ENCODE results near the gene MED13. TPM values are rescaled to one million over a fixed set of nuclear protein-coding genes. Genes with fewer than 3 reads are reported as not detected.
"Not testable (repeated sequence)": the region's sequence is repeated elsewhere in the genome, so short reads cannot be mapped to it uniquely, and the experiment has no call there.

The MED13 gene
- total RNA-seq, 1 experiment from 2014 or later = 31.5 TPM

DNA sequence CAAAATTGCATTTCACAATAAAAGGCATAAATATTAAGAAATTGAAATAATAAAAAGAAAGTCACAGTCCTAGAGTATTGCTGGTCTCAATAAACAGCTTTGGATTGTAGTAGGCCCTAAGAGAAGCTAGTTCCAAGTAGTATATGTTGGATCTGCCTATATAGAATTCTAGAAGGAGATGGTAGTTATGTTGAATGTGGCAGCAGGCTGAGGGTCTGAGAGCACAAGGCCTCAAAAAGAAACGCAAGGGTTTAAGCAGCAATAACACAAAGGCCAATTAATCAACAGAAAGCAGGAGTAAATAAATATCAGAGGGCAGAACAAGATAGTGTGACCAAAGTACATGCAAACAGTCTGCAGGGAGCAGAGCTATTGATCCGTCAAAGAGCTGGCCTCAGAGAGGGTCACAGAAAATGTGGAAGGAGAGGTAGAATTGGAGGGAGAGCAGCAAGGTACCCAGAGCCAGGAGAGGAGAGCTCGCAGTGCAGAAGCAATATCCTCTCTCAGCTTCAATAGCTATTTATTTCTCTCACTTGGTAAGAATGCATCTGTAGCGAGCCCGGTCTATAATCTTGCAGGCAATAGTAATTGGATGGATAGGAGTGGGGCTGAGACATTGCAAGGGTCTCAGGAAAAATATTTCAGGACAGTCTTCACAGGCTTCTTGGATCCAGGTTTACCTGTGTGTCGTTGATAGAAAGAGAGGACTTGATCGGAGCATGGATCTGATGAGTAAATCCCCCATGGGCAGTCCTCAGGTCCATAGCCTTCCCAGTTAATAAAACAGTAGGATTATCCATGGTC, 25.1 kb upstream of the MED13 start:
- no peak for DNase-seq (ENCODE audit: low spot score)

DNA sequence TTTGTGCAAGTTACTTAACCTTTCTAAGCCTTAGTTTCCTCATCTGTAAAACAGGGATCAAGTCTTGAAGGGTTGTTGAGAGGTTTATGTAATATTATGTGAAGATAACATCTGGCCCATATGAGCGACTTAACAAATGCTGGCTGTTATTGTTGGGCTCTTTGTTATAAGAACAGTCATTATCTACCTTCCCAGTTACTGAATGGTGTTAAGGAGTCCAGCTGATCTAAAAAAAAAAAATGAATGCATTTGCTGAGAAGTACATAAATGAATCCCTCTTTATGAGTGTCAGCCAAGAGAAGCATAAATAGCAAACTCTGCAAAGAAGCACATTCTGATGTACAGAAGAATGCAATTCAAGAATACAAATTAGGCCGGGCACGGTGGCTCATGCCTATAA, 24.3 kb upstream of the MED13 start:
- DNase-seq (ENCODE audit: low spot score) = no peak

DNA sequence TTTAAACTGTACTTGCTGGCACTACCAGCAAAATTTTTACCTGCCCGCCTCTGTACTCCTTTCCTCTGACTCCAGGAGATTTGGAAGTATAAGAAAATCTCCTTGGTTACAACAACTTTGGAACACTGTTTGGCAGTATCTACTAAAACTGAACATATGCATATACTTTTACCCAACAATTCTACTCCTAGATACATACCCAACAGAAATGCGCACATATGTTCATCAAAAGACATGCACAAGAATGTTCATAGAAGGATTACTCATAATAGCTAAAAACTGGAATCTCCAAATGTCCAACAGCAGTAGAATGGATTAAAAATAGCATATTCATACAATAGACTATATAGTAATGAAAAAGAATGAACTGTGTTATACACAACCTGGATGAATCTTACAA, 21.7 kb upstream of the MED13 start:
- no peak for DNase-seq (ENCODE audit: low spot score)

DNA sequence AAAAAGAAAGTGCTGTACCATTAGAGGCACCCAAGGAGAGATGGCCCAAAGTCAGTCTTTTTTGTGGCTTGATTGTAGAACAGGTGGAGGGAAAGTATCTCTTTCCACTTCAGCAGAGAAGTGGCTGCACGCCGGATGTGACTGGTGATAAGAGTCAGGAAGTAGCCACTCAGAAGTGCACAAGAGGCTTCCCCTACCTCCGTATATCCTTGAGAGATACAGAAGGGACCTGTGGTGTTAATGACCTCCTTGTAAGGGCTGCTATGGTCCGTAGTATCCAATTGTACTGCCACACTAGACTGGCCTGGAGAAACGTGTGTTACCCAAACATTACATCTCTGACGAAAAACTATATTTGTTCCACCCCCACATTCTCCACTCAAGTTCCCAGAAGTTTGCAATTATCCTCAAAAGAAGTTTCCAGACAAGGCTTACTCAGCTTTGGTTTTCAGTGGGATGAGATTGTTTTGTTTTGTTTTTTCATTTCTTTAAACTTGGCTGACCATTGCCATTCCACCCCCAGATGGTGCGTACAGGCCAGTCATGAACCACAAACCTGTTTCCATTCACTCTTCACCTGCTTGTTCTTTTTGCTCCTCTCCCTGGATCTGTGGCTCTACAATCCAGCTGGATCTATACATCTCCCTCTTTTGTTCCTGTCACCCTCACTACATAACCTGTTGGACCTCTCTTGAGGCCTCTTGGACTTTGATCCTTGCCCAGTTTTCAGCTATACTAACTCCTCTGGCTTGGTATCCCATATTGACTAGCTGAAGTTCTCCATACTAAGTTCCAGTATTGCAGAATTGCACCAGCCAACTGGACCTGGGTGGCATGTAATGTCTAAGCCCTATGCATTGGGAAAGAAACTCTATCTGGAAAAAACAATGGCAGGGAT, 20.7 kb upstream of the MED13 start:
- no peak for DNase-seq (ENCODE audit: low spot score)

DNA sequence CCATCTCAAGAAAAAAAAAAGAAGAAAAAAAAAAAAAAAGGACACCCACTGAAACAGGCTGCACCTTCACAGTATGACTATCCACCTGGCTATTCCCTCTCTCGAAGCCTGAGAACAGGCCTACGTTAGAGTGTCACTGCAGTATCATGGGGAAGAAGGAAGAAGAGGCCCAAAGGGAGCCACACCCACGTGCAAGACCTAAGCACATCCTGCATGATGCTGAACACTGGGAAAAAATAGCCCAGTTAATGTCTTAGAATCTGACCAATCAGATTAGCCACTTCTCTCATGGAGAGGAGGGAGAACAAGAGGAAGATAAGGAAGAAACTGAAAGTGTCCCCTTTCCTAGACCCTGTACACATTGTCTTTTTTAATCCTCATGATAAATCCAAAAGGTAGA, 19.5 kb upstream of the MED13 start:
- DNase-seq (ENCODE audit: low spot score) = no peak

DNA sequence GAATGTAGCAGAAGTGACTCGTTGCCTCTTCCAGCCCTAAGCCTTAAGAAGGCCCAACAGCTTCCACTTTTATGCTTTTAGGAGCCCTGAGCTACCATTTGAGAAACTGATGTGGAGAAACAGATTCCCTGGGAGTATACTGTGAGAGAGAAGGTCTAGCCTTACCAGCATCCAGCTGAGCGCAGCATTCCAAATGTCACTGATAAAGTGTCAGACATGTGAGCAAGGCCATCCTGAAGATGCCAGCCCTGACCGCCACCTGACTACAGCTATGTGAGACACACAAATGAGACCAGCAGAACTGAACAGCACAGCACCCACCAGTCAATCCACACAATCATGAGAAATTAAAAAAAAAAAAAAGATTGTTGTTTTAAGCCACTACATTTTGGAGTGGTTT, 18.6 kb upstream of the MED13 start:
- no peak for DNase-seq (ENCODE audit: low spot score)

DNA sequence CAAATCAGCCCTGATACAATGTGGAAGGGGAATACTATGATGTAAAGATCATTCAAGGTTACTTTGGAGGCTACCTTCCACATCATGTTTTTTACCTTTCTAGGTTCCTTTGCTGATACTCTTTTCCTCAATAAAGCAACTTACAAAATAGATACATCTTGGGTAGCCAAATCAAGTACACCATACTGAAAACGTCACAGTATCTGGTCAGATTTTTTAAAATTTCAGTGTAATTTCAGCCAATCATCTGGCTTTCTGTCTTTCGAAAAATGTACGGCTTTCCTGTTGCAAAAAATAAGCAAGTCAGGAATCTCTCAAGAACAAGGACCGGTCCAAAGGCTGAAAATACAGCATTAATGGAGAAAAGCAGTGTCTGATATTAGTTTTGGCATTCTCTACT, 15.6 kb upstream of the MED13 start:
- DNase-seq (ENCODE audit: low spot score) = no peak

DNA sequence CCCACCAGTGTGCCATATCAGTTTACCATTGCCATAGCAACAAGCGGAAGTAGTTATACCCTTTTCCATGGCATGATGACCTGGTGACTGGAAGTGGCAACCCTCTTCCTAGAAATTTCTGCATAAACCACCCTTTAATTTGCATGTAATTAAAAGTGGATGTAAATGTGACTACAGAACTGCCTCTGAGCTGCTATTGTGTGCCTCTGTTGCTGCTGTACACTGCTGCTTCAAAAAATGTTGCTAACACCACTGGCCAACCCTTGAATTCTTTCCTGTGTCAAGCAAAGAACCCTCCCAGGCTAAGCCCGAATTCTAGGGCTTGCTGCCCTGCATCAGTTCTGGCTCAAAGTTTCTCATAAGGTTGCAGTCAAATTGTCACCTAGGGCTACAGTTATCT, 12.9 kb upstream of the MED13 start:
- DNase-seq (ENCODE audit: low spot score) = no peak

DNA sequence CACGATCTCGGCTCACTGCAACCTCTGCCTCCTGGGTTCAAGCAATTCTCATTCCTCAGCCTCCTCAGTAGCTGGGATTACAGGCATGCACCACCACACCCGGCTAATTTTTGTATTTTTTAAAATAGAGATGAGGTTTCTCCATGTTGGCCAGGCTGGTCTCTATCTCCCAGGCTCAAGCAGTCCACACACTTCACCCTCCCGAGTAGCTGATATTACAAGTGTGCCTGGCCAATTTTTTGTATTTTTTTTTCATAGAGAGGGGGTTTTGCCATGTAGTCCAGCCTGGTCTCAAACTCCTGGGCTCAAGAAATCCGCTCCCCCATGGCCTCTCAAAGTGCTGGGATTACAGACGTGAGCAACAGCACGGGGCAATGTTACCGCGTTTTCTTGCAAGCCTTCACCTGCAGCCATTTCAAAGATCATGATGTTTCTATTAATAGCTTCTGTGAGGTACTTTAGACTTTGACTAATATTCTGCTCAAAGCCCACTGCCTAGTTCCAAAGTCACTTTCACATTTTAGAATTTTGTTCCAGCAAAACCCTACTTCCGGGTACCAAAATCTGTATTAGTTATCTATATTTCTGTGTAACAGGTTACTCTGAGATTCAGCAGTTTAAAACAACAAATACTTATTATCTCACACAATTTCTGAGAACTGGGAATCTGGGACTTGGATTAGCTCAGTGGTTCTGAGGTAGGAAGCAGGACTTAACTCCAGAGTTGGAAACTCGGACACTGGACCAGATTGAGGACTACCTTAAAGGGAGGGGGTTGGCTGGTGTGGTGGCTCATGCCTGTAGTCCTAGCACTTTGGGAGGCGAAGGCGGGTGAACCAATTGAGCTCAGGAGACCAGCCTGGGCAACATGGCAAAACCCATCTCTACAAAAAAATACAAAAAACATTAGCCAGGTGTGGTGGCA, 12.0 kb upstream of the MED13 start:
- no peak for DNase-seq (ENCODE audit: low spot score)

DNA sequence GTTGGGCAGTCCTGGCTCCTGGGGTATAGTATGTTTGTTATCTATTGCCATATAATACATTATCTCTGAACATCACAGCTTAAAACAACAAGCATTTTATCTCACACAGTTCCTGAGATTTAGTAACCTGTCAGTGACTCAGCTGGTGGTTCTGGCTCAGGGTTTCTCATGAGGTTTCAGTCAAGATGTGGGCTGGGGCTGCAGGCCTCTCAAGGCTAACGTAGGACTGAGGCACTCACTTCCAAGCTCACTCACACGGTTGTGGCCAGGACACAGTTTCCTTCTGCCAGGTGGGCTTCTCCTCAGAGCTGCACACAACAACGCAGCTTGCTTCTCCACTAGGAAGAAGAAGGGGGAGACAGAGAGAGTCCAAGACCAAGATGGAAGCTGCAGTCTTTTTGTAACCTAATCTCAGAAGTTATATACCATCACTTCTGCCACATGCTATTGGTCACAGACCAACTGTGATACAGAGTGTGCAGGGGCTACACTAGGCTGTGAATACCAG, 10.3 kb upstream of the MED13 start:
- no peak for DNase-seq (ENCODE audit: low spot score)

DNA sequence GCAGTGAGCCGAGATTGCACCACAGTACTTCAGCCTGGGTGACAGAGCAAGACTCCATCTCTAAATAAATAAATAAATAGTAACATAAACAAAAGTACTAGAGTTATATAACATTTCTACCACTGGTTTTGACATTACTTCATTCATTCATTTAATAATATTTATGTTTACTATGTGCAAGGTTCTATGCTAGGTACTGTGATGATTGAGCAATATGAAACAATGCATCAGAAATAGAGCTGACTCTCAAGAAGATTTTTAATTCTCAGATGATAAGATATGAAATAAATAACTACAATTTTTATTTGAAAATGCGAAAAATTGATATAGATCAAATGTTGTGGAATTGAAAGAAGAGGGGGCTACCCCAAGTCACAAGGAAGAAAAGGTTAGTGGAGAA, 8.9 kb upstream of the MED13 start:
- DNase-seq (ENCODE audit: low spot score) = no peak

DNA sequence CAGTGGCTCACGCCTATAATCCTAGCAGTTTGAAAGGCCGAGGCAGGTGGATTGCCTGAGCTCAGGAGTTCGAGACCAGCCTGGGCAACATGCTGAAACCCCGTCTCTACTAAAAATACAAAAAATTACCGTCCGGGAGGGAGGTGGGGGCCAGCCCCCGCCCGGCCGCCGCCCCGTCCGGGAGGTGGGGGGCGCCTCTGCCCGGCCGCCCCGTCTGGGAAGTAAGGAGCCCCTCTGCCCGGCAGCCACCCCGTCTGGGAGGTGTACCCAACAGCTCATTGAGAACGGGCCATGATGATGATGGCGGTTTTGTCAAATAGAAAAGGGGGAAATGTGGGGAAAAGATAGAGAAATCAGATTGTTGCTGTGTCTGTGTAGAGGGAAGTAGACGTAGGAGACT, 7.8 kb upstream of the MED13 start:
- not testable (repeated sequence) for DNase-seq (ENCODE audit: low spot score)

DNA sequence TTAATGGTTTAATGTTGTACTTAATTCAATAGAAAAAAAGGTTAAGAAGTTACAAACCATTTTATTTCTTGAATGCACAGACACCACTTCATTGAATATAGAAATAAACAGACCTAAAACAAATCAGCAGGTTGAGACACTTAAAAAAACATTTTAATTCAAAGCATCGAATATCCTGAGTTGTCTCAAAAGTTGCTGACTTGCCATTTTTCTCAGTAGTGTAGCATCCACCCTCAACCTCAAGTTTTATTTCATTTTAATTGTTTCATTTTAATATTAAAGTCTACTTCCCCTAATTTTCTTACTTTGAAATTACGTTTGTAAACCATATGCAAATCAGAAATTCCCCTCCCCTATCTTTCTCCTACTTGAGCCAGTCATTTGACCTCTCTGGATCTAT, 5.8 kb upstream of the MED13 start:
- no peak for DNase-seq (ENCODE audit: low spot score)

DNA sequence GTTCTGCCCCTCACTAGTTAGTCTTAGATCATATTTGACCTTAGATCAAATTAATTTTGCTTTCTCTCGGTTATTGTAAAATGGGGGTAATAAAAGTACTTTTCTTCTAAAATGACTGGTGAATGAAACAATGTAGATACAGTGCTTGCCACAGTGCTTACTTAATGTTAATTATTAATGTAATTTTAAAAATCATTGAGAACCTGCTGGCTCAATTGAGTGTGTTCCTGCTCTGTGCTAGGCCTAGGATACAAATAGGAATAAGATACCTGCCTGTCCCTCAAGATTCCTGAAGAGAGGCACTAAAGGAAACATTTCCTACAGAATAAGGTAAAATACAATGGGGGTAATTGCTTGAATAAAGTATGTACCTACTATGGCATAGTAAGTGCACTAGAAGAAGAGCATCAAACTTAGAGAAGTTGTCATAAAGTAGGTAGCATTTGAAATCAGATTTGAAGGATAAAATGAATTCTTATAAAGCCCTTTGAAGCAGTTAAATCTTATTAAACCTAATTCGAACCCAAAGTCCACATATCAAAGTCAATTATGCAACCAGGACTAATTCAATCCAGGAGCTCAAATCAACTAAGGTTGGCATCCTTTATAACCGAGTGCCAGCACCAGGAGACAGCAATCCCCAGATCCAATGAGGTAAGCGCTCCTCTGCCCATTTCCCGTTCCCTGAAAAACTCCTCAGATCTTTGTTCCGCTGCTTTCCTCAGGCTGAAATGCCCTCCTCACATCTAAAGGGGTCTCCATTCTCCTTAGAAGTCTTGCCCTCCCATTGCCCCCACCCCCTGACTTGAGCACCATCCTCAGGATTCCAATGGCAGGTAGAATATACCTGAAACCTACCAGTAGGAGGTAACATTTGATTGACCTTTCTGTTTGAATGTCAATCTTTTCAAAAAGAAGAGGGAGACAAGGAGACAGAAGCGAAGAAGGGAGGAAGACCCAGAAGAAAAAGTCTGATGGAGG, 2.4 kb upstream of the MED13 start:
- no peak for DNase-seq (ENCODE audit: low spot score)

DNA sequence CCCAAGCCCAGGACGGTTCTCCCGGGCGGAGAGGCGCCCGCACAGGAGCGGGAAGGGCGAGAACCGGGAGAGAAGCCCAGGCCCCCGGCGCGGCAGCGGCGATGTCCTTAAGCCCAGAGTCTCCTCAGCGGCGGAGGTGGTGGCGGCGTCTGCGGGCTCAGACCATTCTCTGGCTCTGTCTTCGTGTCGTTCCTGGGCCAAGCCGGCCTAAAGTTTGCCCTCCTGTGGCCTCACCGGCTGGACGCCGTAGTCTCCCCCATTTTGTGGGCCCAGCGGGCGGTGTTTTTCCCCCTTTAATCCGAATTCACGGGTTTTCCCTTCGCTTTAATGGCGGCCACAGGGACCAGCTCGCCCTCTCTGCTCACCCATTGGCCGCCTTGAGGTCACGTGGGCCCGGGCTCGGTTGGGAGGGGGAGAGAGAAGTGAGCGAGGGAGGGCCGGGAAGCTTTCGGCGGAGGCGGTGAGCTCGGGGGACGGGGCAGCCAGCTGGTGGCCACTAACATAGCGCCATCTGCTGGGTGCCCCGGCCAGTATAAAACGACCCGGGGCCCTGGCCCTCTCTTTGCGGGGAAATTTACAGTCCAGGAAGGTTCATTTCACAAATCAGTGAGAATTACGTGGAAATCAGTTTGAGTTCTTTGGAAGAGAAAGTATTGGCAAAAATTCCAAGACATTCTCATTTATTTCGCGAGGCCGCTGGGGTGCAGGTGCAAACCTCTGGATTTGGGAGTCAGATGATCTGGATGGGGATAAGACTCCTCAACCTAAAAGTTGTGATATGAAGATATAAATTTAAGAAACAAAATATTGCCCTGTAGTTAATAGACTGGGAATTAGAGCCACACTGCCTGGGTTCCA, 762 bp upstream of the MED13 start:
- peak; percentile 99 for DNase-seq (ENCODE audit: low spot score)

DNA sequence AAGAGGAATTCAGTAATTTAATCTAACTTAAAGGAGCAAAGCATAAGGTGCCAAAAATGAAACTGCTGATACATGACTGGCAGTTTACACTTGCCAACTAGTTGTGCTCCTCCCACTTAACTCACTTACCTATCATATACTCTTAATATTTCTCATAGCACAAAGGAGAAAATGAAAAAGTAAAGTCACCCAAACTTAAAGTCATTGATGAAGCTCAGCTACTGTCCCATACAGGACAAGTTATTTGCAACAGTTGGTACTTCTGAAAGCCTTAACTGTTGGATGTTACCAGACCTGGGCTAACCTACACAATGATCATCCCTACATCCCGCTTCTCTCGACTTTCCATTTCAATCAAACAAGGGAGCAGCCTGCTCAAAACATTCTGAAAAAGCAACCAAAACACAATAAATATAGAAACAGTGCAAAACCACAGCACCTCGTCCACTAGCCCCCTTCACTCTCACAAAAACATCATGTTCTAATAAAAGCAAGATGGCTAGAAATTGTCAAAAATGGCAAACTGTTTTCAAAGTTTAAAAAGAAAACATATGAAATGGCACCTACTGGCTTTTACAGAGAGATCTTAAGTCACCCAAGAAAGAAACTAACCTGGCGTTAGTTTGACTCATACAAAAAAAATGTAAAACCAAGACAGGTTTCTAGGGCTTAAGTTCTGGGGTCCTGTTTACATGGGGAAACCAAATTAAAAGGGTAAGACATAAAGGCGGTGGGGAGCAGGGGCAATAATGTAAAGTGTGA, 868 bp downstream of the MED13 start:
- peak; percentile 22 for DNase-seq (ENCODE audit: low spot score)

DNA sequence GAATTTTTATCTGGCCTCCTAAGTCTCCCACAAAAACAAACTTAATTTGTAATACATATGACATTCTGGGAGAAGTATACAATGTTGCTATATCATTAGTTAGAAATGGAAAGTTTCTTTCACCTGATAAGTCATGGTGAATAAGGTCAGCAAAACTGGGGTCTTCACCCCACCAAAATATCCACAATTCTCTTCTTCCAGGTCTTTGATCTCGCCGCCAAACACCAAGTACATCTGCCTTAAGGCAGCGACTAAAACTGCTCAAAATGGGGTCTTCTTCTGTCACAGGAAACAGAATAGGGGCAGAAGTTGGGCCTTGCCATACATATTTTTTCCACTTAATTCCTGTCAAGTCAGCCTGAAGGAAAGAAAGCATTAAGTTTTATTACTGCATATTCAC, 2.1 kb downstream of the MED13 start:
- DNase-seq (ENCODE audit: low spot score) = no peak

DNA sequence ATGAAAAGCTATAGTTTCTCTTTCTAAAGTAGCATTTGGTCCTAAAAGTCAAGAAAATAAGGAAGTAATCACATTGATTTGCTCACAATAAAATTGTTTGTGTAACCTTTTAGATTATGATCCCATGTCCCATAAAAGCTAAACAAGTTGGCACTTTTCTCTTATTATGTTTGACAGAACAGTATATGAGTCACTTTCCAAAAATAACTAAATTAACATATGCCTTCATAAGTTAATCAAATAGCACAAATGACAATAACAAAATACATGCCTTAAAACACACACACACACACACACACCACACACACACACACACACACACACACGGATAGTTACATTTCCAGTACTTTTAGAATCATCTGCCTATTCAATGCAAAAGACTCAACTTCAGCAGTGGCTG, 2.8 kb downstream of the MED13 start:
- DNase-seq (ENCODE audit: low spot score) = no peak

DNA sequence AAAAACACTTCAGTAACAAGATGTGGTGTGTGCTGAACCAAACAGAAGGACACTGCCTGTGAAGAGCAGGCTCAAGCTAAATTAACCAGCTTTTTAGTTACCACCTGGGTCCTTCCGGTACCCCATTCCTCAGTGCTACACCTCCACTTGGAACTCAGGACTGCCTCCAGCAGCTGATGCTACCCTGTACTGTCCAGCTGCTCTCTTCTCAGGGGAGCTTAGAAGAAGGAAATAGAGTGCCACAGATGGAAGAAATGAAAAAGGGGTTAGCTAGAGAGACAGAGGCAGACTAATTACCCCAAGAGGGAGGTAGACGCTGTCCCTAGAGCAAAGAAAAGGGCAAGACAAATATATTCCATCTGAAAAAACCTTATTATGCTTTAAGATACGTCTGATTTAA, 5.7 kb downstream of the MED13 start:
- no peak for DNase-seq (ENCODE audit: low spot score)

Measured in H4 (cell line).